Activated CD4-positive, alpha-beta memory T cell treated with anti-CD3 and anti-CD28 coated beads, Interleukin-2, amount 10 ng/mL, durations not matched to agents 7 days and 5 days (primary cell): ENCODE results near the gene DOC2B. TPM values are rescaled to one million over a fixed set of nuclear protein-coding genes. Genes with fewer than 3 reads are reported as not detected.
A peak's percentile ranks its signal among the peaks of the same experiment; 100 is the strongest.

Experiments used
- CTCF ChIA-PET: fragments of 350-600 bp; sonication (Branson Sonifier 250); formaldehyde crosslinking; loops from one replicate; lab custom pipeline; 2021; ENCODE audit warnings: antibody characterized with exemption, inconsistent platforms; lab: Charles Lee
- POLR2A ChIA-PET: fragments of 350-600 bp; sonication (Branson Sonifier 250); formaldehyde crosslinking; loops from one replicate; lab custom pipeline; 2021; ENCODE audit warnings: antibody characterized with exemption; lab: Charles Lee
- DNase-seq: peaks from one replicate; pipeline ENCODE4 v3.0.0-alpha.2; 2020
- H3K27ac Mint-ChIP-seq: one replicate; pipeline ENCODE4 v1.8.0; 2021; ENCODE audit warnings: mild to moderate bottlenecking, mixed read lengths
- H3K27me3 Mint-ChIP-seq: one replicate; pipeline ENCODE4 v1.8.0; 2021; ENCODE audit warnings: mixed read lengths
- H3K36me3 Mint-ChIP-seq: one replicate; pipeline ENCODE4 v1.8.0; 2021; ENCODE audit warnings: low read depth, mixed read lengths
- H3K4me1 Mint-ChIP-seq: one replicate; pipeline ENCODE4 v1.8.0; 2021; ENCODE audit warnings: mixed read lengths
- H3K4me3 Mint-ChIP-seq: one replicate; pipeline ENCODE4 v1.8.0; 2021; ENCODE audit warnings: mild to moderate bottlenecking, mixed read lengths
- H3K9me3 Mint-ChIP-seq: one replicate; pipeline ENCODE4 v1.8.0; 2021; ENCODE audit warnings: mixed read lengths
- total RNA-seq, 2 experiments: library from RNA; stranded (reverse); gene quantifications; one replicate each; pipeline ENCODE4 v1.2.3, GENCODE V29; 2021

The DOC2B gene
- total RNA-seq, 2 experiments from 2014 or later = not detected

- H3K27me3 Mint-ChIP-seq = peaks cover 4% of the 10 kb centered on the region
- no peaks in the 10 kb centered on the region for H3K4me1 Mint-ChIP-seq
- no peaks in the 10 kb centered on the region for H3K9me3 Mint-ChIP-seq
- no peak overlapping the region for H3K27ac Mint-ChIP-seq
- no peak overlapping the region for H3K4me3 Mint-ChIP-seq
- no peak for DNase-seq
- no peaks in the 10 kb centered on the region for H3K36me3 Mint-ChIP-seq
- POLR2A ChIA-PET = no interaction called here
- CTCF ChIA-PET = no interaction called here
These were observed 12.0 kb upstream of the DOC2B start for GRCh38 chr17:193426-193810.

GRCh38 chr17:192666-193425 lies 11.4 kb upstream of the DOC2B start:
- no peak overlapping the region for H3K27ac Mint-ChIP-seq
- peaks cover 4% of the 10 kb centered on the region for H3K27me3 Mint-ChIP-seq
- POLR2A ChIA-PET = no interaction called here
- no peaks in the 10 kb centered on the region for H3K4me1 Mint-ChIP-seq
- CTCF ChIA-PET = no interaction called here
- DNase-seq = no peak
- no peak overlapping the region for H3K4me3 Mint-ChIP-seq
- H3K9me3 Mint-ChIP-seq = no peaks in the 10 kb centered on the region
- H3K36me3 Mint-ChIP-seq = no peaks in the 10 kb centered on the region

DNA sequence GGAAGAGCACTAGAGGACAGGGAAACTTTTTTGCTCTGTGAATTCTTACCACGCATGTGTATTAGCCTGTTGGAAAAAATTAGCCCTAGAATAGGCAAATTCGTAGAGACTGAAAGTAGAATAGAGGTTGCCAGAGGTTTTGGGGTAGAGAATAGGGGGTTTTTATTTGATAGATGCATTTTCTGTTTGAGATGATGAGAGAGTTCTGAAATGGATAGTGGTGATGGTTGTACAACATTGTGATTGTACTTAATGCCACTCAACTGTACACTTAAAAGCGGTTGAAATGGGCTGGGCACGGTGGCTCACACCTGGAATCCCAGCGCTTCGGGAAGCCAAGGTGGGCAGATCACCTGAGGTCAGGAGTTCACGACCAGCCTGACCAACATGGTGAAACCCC lies 8.0 kb upstream of the DOC2B start:
- H3K27me3 Mint-ChIP-seq = peaks cover 10% of the 10 kb centered on the region
- no peaks in the 10 kb centered on the region for H3K36me3 Mint-ChIP-seq
- DNase-seq = no peak
- H3K4me1 Mint-ChIP-seq = peaks cover 7% of the 10 kb centered on the region
- no peak overlapping the region for H3K4me3 Mint-ChIP-seq
- POLR2A ChIA-PET = no interaction called here
- no peak overlapping the region for H3K27ac Mint-ChIP-seq
- no peaks in the 10 kb centered on the region for H3K9me3 Mint-ChIP-seq
- CTCF ChIA-PET = no interaction called here

DNA sequence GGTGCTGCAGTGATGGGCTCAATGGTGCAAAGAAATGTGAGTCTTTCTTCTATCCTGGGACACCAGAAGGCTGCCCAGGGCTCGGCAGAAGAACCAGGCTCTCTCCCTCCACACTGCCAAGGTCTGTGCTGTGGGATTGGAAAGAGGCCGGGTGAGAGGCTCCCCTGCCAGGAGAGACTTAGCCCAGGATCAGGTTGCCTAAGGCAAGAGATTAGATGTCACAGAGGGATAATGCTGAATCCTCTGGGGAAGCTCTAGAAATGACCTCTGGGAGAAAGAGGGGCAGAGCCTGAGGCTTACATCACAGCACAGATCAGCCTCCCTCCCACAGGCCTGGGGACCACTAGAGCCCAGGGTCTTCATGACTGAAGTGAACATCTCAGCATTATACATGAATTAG lies 5.7 kb upstream of the DOC2B start:
- H3K27me3 Mint-ChIP-seq = peaks cover 26% of the 10 kb centered on the region
- H3K9me3 Mint-ChIP-seq = no peaks in the 10 kb centered on the region
- H3K4me1 Mint-ChIP-seq = peaks cover 9% of the 10 kb centered on the region
- ChIA-PET POLR2A (no interaction called here), CTCF (no interaction called here)
- DNase-seq = no peak
- H3K36me3 Mint-ChIP-seq = no peaks in the 10 kb centered on the region
- H3K27ac Mint-ChIP-seq = no peak overlapping the region
- no peak overlapping the region for H3K4me3 Mint-ChIP-seq

DNA sequence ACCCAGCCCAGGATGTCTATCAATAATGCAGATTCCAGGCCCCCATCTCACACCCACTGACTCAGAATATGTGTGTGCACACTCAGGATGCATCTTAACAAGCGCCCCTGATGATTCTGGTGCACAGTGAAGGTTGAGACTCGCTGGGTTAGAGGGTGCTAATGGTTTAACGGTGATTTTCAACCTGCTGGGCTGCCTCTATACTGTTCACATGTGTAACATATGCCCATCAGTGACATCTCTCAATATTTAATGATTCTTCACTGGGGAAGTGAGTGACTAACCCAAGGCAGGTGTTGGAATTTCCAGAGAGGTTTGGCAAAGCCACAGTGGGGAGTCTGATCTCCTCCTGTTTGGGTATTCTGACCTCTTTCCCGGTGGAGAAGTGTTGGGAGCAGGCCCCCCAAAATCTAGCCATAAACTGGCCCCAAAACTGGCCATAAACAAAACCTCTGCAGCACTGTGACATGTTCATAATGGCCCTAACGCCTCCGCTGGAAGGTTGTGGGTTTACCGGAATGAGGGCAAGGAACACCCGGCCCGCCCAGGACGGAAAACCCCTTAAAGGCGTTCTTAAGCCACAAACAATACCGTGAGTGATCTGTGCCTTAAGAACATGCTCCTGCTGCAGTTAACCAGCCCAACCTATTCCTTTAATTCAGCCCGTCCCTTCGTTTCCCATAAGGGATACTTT lies 4.1 kb upstream of the DOC2B start:
- H3K4me1 Mint-ChIP-seq = peaks cover 11% of the 10 kb centered on the region
- DNase-seq = peak; percentile 19
- no peak overlapping the region for H3K27ac Mint-ChIP-seq
- H3K36me3 Mint-ChIP-seq = no peaks in the 10 kb centered on the region
- H3K4me3 Mint-ChIP-seq = no peak overlapping the region
- no peaks in the 10 kb centered on the region for H3K9me3 Mint-ChIP-seq
- ChIA-PET POLR2A (no interaction called here), CTCF (no interaction called here)
- peaks cover 30% of the 10 kb centered on the region for H3K27me3 Mint-ChIP-seq

GRCh38 chr17:183021-183420 lies 1.6 kb upstream of the DOC2B start:
- Mint-ChIP-seq H3K36me3 (no peaks in the 10 kb centered on the region), H3K4me3 (no peak overlapping the region), H3K27me3 (peaks cover 43% of the 10 kb centered on the region), H3K4me1 (peaks cover 11% of the 10 kb centered on the region), H3K9me3 (no peaks in the 10 kb centered on the region), H3K27ac (no peak overlapping the region)
- no peak for DNase-seq
- ChIA-PET POLR2A (no interaction called here), CTCF (no interaction called here)

DNA sequence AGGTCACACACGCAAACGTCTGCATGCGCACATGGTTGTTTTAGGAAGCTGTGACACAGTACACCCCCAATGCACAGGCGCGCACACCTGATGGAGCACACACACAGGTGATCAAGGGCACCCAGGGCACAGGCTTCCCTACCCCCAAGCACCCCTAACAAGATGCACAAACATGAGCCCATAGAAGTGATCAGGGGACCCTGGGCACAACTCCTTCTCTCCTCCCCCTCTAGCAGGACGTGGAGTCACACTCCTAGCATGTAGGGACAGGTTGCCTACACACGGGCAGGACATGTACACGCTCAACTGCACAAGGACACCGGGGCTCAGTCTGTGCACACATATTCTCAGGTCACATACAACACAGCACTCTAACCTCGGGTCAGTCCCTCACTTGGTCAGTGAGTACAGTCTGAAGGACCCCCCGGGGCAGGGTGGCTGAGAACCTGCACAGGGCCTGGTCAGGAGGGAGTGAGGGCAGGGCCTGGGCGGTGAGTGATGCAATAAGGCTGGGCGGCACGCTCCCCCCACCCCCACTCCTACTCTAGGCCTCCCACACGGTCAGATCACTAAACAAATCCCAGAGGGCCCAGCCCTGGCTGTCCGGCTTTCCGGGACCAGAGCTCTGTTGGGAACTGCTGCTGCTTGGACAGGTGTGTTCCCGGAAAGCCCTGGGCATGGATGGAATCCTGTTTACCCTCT lies 751 bp upstream of the DOC2B start:
- no peaks in the 10 kb centered on the region for H3K36me3 Mint-ChIP-seq
- POLR2A ChIA-PET = no interaction called here
- H3K4me1 Mint-ChIP-seq = peaks cover 11% of the 10 kb centered on the region
- peaks cover 48% of the 10 kb centered on the region for H3K27me3 Mint-ChIP-seq
- no peak overlapping the region for H3K27ac Mint-ChIP-seq
- peak overlapping the region; percentile 14 for H3K4me3 Mint-ChIP-seq
- no peak for DNase-seq
- CTCF ChIA-PET = no interaction called here
- H3K9me3 Mint-ChIP-seq = no peaks in the 10 kb centered on the region

GRCh38 chr17:180381-181244 lies 837 bp downstream of the DOC2B start:
- no peak overlapping the region for H3K4me3 Mint-ChIP-seq
- POLR2A ChIA-PET = no interaction called here
- H3K9me3 Mint-ChIP-seq = no peaks in the 10 kb centered on the region
- H3K36me3 Mint-ChIP-seq = no peaks in the 10 kb centered on the region
- CTCF ChIA-PET = no interaction called here
- no peak for DNase-seq
- peaks cover 7% of the 10 kb centered on the region for H3K4me1 Mint-ChIP-seq
- no peak overlapping the region for H3K27ac Mint-ChIP-seq
- H3K27me3 Mint-ChIP-seq = peaks cover 48% of the 10 kb centered on the region

- H3K36me3 Mint-ChIP-seq = no peaks in the 10 kb centered on the region
- CTCF ChIA-PET = no interaction called here
- H3K27ac Mint-ChIP-seq = no peak overlapping the region
- H3K27me3 Mint-ChIP-seq = peaks cover 43% of the 10 kb centered on the region
- DNase-seq = no peak
- POLR2A ChIA-PET = no interaction called here
- peaks cover 4% of the 10 kb centered on the region for H3K4me1 Mint-ChIP-seq
- H3K4me3 Mint-ChIP-seq = no peak overlapping the region
- H3K9me3 Mint-ChIP-seq = no peaks in the 10 kb centered on the region
These were observed 1.6 kb downstream of the DOC2B start for GRCh38 chr17:179781-180380.

GRCh38 chr17:179066-179432 lies 2.4 kb downstream of the DOC2B start:
- ChIA-PET CTCF (no interaction called here), POLR2A (no interaction called here)
- Mint-ChIP-seq H3K27me3 (peaks cover 40% of the 10 kb centered on the region), H3K4me3 (no peak overlapping the region), H3K27ac (no peak overlapping the region), H3K9me3 (no peaks in the 10 kb centered on the region), H3K36me3 (no peaks in the 10 kb centered on the region), H3K4me1 (peaks cover 4% of the 10 kb centered on the region)
- DNase-seq = no peak

GRCh38 chr17:178292-179065 lies 3.0 kb downstream of the DOC2B start:
- Mint-ChIP-seq H3K9me3 (no peaks in the 10 kb centered on the region), H3K27ac (no peak overlapping the region), H3K27me3 (peaks cover 37% of the 10 kb centered on the region), H3K4me3 (no peak overlapping the region), H3K4me1 (peaks cover 4% of the 10 kb centered on the region), H3K36me3 (no peaks in the 10 kb centered on the region)
- ChIA-PET POLR2A (no interaction called here), CTCF (no interaction called here)
- no peak for DNase-seq

DNA sequence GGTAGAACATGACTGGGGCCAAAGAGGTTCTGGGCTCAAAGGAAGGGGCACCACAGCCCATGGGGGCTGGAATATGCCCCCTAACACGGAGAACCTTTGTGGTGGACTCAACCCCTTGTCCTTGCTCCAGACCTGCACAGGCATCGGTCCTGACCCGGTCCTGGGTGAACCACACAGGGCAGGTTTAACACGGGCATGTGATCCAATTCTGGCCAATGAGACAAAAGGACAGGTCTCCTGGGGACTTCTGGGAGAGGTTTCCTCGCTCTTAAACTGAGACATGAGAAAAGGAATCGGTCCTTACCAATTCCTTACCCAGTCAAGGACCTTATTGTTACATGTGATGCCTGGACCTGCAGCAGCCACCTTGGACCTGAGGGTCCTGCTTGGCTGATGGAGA lies 3.7 kb downstream of the DOC2B start:
- no peak overlapping the region for H3K27ac Mint-ChIP-seq
- H3K4me1 Mint-ChIP-seq = peaks cover 4% of the 10 kb centered on the region
- H3K9me3 Mint-ChIP-seq = no peaks in the 10 kb centered on the region
- peaks cover 30% of the 10 kb centered on the region for H3K27me3 Mint-ChIP-seq
- ChIA-PET CTCF (no interaction called here), POLR2A (no interaction called here)
- DNase-seq = no peak
- H3K4me3 Mint-ChIP-seq = no peak overlapping the region
- no peaks in the 10 kb centered on the region for H3K36me3 Mint-ChIP-seq
